ENCODE measurements around the gene FAM120A. TPM values are rescaled to one million over a fixed set of nuclear protein-coding genes. Genes with fewer than 3 reads are reported as not detected.
"Not testable (repeated sequence)": the region's sequence is repeated elsewhere in the genome, so short reads cannot be mapped to it uniquely, and the experiment has no call there.

FAM120A gene
- total RNA-seq, 4 donors from 2014 or later = 81.7 to 125 (median 90.1) TPM

GRCh38 chr9:93510041-93510440 lies 58.6 kb downstream of the FAM120A start:
- Histone ChIP-seq H3K27me3 (no peaks in the 10 kb centered on the region), H3K9me3 (no peaks in the 10 kb centered on the region), H3K36me3 (peaks cover 0 to 6% (median 0%) of the 10 kb centered on the region in 4 donors), H3K4me3 (no peak overlapping the region), H3K4me1 (peaks cover 18 to 73% (median 34%) of the 10 kb centered on the region in 4 donors), H3K27ac (replicated peaks in 1 of 4) (no peak overlapping the region)
- no peak for DNase-seq (ENCODE audit: extremely low spot score)
- no peak for TF ChIP-seq POLR2A (IDR thresholded peaks at IDR 0.05; ENCODE audit: low read depth)
- no peak for TF ChIP-seq POLR2AphosphoS5 (IDR thresholded peaks at IDR 0.05)
- TF ChIP-seq, protein P1, sequence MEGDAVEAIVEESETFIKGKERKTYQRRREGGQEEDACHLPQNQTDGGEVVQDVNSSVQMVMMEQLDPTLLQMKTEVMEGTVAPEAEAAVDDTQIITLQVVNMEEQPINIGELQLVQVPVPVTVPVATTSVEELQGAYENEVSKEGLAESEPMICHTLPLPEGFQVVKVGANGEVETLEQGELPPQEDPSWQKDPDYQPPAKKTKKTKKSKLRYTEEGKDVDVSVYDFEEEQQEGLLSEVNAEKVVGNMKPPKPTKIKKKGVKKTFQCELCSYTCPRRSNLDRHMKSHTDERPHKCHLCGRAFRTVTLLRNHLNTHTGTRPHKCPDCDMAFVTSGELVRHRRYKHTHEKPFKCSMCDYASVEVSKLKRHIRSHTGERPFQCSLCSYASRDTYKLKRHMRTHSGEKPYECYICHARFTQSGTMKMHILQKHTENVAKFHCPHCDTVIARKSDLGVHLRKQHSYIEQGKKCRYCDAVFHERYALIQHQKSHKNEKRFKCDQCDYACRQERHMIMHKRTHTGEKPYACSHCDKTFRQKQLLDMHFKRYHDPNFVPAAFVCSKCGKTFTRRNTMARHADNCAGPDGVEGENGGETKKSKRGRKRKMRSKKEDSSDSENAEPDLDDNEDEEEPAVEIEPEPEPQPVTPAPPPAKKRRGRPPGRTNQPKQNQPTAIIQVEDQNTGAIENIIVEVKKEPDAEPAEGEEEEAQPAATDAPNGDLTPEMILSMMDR (IDR thresholded peaks at IDR 0.05) = no peak
- TF ChIP-seq EP300 (IDR thresholded peaks at IDR 0.05) = no peak
- 88% methylated on average over 7 of the region's 7 CpGs for WGBS
- intact Hi-C loops (cut with DNase I) = no loop called here

DNA sequence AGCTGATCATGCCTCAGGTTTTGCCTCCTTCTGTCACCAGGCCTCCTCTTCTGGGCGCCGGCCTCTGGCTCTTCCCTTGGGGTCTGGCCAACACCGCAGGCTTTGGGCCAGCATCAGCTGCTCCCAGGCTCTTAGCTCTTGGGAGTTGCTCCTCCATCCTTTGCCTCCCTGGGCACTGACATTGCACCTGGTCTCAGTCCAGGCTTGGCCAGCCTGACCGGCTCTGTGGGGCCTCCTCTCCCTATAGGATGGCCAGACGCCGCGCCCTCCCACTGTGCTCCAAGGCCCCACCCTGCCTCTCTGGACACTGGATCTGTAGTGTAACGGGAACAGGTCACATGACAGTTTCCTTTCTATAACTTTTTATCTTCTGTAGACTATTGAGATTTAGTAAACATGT lies 59.7 kb downstream of the FAM120A start:
- intact Hi-C loops (cut with DNase I); H3K9me3 ChIP-seq; DNase-seq (ENCODE audit: extremely low spot score); H3K27me3 ChIP-seq; H3K4me3 ChIP-seq; H3K36me3 ChIP-seq: not testable (repeated sequence)
- Histone ChIP-seq H3K27ac (replicated peaks in 1 of 4) (peak overlapping the region in 2 of 4 donors; percentile 33 to 45), H3K4me1 (peaks cover 11 to 61% (median 24%) of the 10 kb centered on the region in 4 donors)
- 60% methylated on average over 8 of the region's 8 CpGs for WGBS

DNA sequence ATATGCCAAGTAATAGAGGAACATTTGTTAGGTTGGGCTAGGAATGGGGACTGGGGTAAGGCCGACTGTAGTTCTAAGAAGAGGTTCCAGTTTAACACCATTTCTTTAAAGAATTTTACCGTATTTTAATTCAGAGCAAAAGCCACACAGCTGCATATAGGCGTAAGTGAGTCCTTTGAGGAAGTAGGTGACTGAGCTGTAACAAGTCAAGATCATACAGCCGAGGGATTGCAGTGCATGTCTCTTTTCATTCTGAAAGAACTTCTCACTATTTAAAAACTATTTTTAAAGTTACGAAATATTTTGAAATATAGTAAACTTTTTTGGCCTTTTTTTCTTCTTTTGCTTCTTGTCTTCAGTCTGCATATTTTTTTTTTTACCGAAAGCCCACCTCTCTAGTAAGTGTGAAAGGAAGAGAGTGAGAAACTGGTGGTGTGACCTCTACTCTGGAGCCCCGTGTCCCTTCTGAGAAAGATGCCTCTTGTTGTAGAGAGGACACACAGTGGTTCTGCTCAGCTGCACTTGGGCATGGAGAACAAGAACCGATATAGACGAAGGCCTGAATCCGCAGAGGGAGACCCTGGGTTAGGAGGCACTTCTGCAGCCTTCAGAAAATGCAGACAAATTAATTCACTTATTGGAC lies 60.8 kb downstream of the FAM120A start:
- H3K27ac ChIP-seq (replicated peaks in 1 of 4); intact Hi-C loops (cut with DNase I); H3K27me3 ChIP-seq; DNase-seq (ENCODE audit: extremely low spot score); H3K4me3 ChIP-seq; H3K9me3 ChIP-seq: not testable (repeated sequence)
- H3K36me3 ChIP-seq = peaks cover 0 to 18% (median 13%) of the 10 kb centered on the region in 4 donors
- peaks cover 11 to 59% (median 25%) of the 10 kb centered on the region in 4 donors for H3K4me1 ChIP-seq
- 78% methylated on average over 10 of the region's 10 CpGs for WGBS

- H3K9me3 ChIP-seq = no peaks in the 10 kb centered on the region
- no peaks in the 10 kb centered on the region for H3K27me3 ChIP-seq
- intact Hi-C loops (cut with DNase I) = no loop called here
- no peak for DNase-seq (ENCODE audit: extremely low spot score)
- TF ChIP-seq, protein P1 (IDR thresholded peaks at IDR 0.05) = no peak
- TF ChIP-seq POLR2AphosphoS5 (IDR thresholded peaks at IDR 0.05) (no peak), POLR2A (IDR thresholded peaks at IDR 0.05; ENCODE audit: low read depth) (no peak), EP300 (IDR thresholded peaks at IDR 0.05) (no peak)
- H3K36me3 ChIP-seq = peaks cover 0 to 25% (median 21%) of the 10 kb centered on the region in 4 donors
- H3K4me1 ChIP-seq = peaks cover 11 to 46% (median 22%) of the 10 kb centered on the region in 4 donors
- WGBS = 92% methylated on average over 9 of the region's 9 CpGs
- no peak overlapping the region for H3K4me3 ChIP-seq
- no peak overlapping the region for H3K27ac ChIP-seq (replicated peaks in 1 of 4)
These were observed 62.1 kb downstream of the FAM120A start for GRCh38 chr9:93513606-93514005.

GRCh38 chr9:93517331-93517730 lies 65.8 kb downstream of the FAM120A start:
- peaks cover 0 to 43% (median 32%) of the 10 kb centered on the region in 4 donors for H3K36me3 ChIP-seq
- no peak overlapping the region for H3K27ac ChIP-seq (replicated peaks in 1 of 4)
- WGBS = 43% methylated on average over 1 of the region's 1 CpG
- intact Hi-C loops (cut with DNase I) = no loop called here
- H3K27me3 ChIP-seq = no peaks in the 10 kb centered on the region
- TF ChIP-seq, protein P1 (IDR thresholded peaks at IDR 0.05) = no peak
- TF ChIP-seq POLR2AphosphoS5 (IDR thresholded peaks at IDR 0.05) (no peak), POLR2A (IDR thresholded peaks at IDR 0.05; ENCODE audit: low read depth) (no peak), EP300 (IDR thresholded peaks at IDR 0.05) (no peak)
- no peak overlapping the region for H3K4me3 ChIP-seq
- peaks cover 0 to 21% (median 7%) of the 10 kb centered on the region in 4 donors for H3K4me1 ChIP-seq
- no peaks in the 10 kb centered on the region for H3K9me3 ChIP-seq
- no peak for DNase-seq (ENCODE audit: extremely low spot score)

DNA sequence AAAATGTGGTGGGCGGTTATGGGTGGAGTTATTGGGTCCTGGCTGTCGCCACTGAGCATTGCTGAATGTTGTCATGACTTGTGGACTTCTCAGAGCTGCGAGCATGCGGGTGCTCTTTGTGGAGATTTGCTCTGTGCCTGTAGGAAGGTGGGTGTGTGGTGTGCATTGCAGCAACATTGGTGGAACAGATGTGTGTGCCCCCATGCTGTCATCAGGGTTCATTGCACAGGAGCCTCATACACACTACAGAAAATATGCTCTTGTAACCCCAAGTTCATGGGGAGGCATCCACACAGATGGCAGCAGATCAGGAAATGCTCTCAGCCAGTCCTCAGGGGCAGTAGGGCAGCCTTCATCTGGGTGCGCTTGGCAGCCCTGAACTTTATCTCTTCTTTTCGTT lies 69.0 kb downstream of the FAM120A start:
- no peak overlapping the region for H3K27ac ChIP-seq (replicated peaks in 1 of 4)
- TF ChIP-seq POLR2A (IDR thresholded peaks at IDR 0.05; ENCODE audit: low read depth) (no peak), POLR2AphosphoS5 (IDR thresholded peaks at IDR 0.05) (no peak), EP300 (IDR thresholded peaks at IDR 0.05) (no peak)
- TF ChIP-seq, protein P1 (IDR thresholded peaks at IDR 0.05) = no peak
- H3K4me1 ChIP-seq = peaks cover 0 to 14% (median 5%) of the 10 kb centered on the region in 4 donors
- WGBS = 92% methylated on average over 6 of the region's 6 CpGs
- no peaks in the 10 kb centered on the region for H3K27me3 ChIP-seq
- H3K4me3 ChIP-seq = no peak overlapping the region
- intact Hi-C loops (cut with DNase I) = no loop called here
- H3K36me3 ChIP-seq = peaks cover 0 to 69% (median 36%) of the 10 kb centered on the region in 4 donors
- H3K9me3 ChIP-seq = no peaks in the 10 kb centered on the region
- no peak for DNase-seq (ENCODE audit: extremely low spot score)

All from esophagus muscularis mucosa (tissue), 4 donors.